ENCODE results near the gene TRMU. TPM values are rescaled to one million over a fixed set of nuclear protein-coding genes. Genes with fewer than 3 reads are reported as not detected.
"Not testable (repeated sequence)": the region's sequence is repeated elsewhere in the genome, so short reads cannot be mapped to it uniquely, and the experiment has no call there.

Gene TRMU
- total RNA-seq, 1 donor from 2014 or later, result 34.3 TPM

DNA sequence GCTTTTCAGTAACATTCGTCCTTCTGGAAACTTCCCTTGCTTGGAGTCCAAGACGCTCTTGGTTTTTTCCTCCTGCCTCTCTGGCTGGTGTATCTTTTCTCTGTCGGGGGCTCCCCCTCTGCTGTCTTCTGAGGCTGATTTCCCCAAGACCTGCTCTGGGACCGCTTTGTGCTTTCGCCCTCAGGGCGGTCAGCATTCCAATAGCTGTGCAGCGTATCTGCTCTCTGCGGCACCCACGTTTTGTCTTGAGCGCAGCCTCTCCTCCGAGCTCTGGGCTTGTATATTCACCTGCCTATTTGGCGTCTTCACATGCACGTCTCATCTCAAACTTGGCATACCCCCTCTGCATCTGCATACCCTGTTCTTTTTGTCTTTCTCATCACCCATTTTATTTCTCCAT lies 36.4 kb upstream of the TRMU start:
- no peak for DNase-seq (ENCODE audit: extremely low read depth, low read depth, low spot score)

DNA sequence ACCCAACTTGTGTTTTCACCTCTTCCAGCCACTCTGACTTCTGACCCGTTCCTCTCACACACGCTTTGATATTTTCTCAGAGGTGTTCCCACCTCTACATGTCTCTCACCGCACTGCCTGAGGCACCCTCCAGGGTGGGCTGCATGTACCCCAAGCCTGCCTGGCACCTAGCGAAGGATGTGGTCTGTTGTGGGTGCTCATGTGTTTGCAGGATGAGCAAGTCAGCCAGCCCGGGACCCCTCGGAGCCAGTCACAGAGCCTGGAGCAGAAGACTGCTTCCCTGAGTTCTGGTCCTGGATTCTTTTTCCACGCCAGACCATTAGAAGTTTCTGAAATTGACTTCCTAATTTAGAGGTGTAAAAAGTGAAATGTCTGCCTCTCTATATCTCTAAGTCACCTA lies 35.0 kb upstream of the TRMU start:
- DNase-seq (ENCODE audit: extremely low read depth, low read depth, low spot score), result no peak

DNA sequence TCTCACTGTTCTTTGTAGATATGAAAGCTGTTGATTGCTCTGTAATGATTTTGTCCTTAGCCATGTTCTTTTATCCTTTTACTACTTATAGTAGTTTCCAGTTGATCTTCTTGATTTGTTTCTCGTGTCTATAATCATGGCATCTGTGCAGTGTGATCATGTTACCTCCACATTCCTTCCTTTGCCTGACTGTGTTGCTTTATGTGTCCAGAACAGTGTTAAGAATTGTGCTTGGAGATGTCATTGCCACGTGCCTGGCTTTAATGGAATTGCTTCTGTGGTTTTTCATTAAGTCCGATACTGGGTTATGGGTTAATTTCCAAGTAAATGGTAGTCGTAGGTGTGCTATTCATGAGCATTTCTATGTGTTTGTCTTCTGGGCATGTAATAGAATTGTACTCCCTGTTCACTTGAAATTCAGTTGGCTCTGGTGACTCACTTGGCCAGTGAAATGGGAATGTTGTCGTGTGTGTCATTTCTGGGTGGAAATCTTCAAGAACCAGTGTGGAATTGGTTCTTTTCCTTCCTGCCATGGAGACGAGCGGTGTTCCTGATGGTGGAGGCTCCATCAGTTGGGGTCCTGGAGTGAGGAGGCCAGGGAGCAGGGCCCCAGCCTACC lies 32.1 kb upstream of the TRMU start:
- DNase-seq (ENCODE audit: extremely low read depth, low read depth, low spot score), result no peak

DNA sequence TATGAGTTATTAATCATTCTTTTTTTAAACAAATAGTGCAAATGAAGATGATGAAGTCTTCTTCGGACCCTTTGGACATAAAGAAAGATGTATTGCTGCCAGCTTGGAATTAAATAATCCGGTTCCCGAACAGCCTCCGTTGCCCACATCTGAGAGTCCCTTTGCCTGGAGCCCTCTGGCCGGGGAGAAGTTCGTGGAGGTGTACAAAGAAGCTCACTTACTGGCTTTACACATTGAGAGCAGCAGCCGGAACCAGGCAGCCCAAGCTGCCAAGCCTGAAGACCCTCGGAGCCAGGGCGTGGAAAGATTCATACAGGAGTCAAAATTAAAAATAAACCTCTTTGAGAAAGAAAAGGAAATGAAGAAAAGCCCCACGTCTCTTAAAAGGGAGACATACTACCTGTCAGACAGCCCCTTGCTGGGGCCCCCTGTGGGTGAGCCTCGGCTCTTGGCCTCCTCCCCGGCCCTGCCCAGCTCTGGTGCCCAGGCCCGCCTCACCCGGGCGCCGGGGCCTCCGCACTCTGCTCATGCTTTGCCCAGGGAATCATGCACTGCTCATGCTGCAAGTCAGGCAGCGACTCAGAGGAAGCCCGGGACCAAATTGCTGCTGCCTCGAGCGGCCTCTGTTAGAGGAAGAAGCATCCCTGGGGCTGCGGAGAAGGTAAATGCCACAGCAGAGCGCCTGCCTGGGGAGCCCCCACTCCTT lies 27.1 kb upstream of the TRMU start:
- no peak for DNase-seq (ENCODE audit: extremely low read depth, low read depth, low spot score)

DNA sequence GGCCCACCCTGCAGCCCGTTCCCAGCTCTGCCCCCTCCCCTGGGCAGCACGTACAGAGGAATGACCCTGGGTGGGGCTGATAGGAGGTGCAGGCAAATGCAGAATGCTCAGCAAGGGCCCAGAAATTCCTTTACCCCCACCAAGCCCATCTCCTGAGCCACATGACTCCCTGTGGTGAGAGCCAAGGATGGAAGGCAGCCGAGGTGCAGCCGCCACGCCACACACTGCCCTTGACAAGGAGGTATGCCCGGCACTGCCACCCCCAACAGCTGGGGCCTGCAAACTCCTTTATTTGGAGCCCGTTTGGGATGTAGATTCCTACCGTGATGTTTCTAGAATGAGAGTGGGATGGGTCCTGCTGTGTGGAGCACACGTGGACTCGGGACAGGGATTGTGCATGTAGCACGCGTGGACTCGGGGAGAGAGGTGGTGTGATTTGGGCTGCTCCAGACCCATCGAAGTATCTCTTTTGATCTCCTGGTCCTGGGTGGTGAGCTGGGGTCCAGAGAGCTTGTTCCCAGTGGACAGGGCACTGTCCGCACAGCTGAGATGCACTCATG lies 25.9 kb upstream of the TRMU start:
- no peak for DNase-seq (ENCODE audit: extremely low read depth, low read depth, low spot score)

DNA sequence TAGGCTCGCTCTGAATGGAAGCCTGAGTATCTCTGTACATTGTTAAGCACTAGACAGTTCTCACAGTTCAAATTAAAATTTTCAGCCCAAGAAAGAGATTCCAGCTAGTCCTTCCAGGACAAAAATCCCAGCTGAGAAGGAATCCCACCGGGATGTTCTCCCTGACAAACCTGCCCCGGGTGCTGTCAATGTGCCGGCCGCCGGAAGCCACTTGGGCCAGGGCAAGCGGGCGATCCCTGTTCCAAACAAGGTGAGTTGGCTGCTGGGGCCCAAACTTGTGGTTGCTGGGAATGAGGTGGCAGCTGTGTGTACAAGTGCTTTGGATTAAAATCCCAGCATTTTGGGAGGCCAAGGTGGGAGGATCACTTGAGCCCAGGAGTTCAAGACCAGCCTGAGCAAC lies 23.5 kb upstream of the TRMU start:
- DNase-seq (ENCODE audit: extremely low read depth, low read depth, low spot score), result no peak

DNA sequence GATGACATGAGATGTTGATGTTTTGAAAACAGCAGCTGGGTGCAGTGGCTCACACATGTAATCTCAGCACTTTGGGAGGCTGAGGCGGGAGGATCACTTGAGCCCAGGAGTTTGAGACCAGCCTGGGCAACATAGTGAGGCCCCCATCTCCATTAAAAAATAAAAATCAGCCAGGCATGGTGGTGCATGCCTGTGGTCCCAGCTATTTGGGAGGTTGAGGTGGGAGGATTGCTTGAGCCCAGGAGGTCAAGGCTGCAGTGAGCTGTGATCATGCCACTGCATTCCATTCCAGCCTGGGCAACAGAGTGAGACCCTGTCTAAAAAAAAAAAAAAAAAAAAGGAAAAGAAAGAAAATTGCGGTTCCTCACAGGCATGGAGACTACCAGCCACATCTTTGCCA lies 22.7 kb upstream of the TRMU start:
- not testable (repeated sequence) for DNase-seq (ENCODE audit: extremely low read depth, low read depth, low spot score)

DNA sequence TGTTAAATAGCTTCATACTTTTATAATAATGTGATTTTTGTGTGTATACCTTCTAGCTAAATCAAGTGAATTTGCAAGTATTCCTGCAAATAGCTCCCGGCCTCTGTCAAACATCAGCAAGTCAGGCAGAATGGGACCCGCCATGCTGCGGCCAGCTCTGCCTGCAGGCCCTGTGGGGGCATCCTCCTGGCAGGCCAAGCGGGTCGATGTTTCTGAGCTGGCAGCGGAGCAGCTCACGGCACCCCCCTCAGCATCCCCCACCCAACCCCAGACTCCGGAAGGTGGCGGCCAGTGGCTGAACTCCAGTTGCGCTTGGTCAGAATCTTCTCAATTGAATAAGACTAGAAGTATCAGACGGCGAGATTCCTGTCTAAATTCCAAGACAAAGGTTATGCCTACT lies 19.5 kb upstream of the TRMU start:
- DNase-seq (ENCODE audit: extremely low read depth, low read depth, low spot score), result no peak

DNA sequence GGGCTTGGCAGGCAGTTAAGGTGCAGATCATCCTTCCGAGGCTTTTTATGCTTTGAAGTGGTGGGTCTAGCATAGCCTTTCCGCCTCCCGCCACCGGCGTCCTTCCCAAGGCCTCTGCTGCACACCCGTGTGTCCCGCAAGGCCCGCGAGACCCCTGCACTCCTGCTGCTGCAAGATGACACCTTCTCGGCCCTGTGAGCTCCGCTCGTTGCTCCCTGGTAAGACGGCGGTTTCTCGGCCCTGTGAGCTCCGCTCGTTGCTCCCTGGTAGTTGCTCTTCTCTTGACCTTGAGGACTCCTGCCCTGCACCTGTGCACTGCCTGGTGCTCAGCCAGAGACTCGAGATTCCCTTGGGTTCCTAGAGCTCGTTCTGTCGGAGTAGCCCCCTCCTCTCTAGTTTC lies 17.9 kb upstream of the TRMU start:
- DNase-seq (ENCODE audit: extremely low read depth, low read depth, low spot score), result no peak

DNA sequence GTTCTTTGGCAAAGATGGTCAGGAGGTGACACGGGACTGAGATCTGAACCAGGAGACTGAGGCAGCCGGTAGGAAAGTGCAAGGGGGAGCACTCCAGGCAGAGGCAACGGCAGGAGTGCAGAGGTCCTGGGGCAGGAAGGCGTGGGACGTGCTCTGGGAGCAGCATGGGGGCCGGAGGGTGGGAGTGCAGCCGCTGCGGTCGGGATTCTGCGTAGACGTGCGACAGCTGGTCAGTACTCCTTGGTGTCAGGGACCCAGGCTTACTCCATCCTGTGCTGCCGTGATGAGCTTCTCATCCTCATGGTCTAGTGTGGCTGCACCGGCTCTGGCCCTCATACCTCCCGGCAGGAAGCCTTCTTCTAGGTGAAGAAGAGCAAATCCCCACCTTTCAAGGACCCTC lies 16.9 kb upstream of the TRMU start:
- no peak for DNase-seq (ENCODE audit: extremely low read depth, low read depth, low spot score)

DNA sequence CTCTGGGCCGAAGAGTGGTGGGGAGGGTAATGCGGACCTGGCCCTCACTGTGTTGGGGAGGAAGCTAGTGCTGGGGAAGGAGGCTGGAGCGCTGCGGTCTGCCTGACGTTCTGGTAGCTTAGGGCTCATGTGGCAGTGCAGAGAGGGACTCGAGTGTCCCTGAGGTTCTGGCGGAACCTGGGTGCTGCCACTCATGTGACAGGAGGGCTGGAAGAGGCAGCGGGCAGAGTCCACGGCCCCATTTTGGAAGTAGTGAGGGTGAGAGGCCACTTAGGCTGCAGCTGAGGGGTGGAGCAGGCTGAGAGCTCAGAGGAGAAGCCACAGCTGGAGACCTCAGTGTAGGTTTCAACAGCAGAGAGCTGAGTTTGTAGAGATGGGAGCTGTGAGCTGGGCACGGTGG lies 16.2 kb upstream of the TRMU start:
- DNase-seq (ENCODE audit: extremely low read depth, low read depth, low spot score), result no peak

DNA sequence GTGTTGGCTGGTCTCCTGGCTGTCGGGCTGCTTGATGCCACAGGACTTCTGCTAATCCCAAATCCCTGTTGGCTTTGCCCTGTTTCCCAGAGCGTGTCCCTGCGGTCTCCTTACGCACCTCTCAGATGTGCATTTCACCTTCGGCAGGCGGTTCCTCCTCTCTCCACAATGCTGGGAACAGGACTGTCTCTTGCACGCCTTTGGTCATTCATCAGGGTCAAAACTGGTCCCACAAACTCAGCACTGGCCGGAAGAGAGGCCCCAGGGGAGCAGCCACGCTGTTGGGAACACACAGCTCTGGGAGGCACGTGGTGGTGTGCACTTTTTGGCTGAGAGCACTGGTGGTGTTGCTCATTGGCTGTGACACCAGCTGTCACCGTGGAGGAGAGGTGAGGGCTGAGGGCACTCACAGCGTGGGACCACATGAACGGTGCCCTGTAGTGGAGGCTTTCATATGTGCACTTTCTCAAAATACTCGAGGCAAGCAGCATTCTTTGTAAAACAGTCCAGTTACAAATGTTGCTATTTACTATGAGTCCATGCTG lies 15.3 kb upstream of the TRMU start:
- no peak for DNase-seq (ENCODE audit: extremely low read depth, low read depth, low spot score)

DNA sequence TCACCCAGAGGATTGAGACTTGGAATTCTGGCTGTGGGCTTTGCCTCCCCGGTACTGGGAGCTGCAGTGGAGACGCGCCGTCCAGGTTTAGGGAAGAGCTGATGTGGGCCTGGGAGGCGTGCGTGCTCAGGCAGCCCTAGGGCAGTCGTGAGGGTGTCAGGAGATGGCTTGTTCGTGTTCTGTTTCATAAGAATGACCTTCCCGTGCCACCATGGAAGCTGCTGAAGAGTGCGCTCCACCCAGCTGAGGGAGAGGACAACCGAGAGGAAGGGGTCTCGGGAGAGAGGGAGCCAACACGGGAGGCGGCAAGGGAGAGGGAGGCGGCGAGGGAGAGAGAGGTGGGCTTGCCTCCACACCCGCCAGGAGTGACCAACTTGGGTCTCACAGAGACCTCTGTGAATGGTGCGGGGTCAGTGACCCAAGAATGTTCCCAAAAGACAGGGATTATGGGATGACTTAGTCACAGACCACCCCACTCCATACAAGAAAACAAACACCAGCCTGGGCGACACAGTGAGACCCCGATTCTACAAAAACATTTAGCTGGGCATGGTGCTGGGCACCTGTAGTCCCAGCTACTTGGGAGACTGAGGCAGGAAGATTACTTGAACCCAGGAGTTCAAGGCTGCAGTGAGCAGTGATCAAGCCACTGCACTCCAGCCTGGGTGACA lies 14.7 kb upstream of the TRMU start:
- no peak for DNase-seq (ENCODE audit: extremely low read depth, low read depth, low spot score)

DNA sequence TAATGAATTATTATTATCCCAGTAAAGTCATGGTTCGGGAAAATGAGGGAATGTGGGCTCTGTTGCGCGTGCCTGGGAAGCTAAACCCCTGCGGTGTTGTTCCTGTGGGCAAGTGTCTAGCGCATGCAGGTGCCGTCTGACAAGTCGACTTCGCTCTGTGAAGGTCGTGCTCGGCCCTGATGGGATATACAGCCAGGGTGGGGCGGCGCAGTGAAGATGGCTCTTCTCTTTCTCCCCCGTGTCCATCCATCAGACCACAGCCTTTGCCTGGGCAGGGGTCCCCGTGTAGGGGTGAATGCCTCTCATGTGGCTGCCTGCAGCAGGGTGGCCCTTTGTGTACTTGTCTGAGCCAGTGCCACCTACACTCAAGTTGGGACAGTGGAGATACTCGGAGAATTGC lies 12.8 kb upstream of the TRMU start:
- DNase-seq (ENCODE audit: extremely low read depth, low read depth, low spot score), result no peak

DNA sequence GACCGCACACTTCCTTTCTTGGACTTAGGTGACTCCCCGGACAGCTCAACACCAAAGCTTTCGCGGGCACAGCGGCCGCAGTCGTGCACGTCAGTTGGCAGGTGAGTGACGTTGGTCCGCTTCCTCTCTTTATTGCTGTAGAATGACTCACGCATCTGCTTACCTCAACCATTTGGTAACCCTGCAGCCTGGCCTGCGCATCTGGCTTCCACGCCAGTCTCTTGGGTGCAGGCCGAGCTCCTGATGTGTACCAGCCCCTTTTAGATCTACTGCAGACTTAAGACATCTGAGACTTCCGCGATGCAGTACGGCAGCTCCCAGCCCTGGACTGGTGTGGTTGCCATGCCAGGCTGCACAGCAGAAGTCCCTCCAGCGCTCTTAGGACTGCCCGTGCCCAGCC lies 12.4 kb upstream of the TRMU start:
- no peak for DNase-seq (ENCODE audit: extremely low read depth, low read depth, low spot score)

DNA sequence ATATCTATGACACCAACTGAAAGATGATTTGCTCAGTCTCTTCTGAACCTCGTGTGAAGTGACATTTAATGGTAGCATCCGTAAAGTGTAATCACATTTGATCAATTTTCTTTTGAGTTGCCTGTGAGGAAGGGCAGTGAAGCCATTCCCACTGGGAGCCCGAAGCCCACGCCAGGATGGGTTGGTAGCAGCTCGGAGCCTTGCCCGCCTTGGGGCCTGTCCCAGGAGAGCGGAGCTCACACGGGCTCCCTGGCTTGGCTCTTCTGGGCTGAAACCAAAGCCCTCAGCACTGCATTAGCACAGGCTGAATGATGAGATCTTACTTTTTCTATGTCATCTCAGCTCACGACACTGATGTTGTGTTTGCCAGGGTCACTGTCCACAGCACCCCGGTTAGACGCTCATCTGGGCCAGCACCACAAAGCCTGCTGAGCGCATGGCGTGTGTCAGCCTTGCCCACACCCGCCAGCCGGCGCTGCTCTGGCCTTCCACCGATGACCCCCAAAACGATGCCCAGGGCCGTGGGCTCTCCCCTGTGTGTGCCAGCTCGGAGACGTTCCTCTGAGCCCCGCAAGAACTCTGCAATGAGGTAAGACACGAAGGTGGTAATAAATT lies 9.3 kb upstream of the TRMU start:
- no peak for DNase-seq (ENCODE audit: extremely low read depth, low read depth, low spot score)

DNA sequence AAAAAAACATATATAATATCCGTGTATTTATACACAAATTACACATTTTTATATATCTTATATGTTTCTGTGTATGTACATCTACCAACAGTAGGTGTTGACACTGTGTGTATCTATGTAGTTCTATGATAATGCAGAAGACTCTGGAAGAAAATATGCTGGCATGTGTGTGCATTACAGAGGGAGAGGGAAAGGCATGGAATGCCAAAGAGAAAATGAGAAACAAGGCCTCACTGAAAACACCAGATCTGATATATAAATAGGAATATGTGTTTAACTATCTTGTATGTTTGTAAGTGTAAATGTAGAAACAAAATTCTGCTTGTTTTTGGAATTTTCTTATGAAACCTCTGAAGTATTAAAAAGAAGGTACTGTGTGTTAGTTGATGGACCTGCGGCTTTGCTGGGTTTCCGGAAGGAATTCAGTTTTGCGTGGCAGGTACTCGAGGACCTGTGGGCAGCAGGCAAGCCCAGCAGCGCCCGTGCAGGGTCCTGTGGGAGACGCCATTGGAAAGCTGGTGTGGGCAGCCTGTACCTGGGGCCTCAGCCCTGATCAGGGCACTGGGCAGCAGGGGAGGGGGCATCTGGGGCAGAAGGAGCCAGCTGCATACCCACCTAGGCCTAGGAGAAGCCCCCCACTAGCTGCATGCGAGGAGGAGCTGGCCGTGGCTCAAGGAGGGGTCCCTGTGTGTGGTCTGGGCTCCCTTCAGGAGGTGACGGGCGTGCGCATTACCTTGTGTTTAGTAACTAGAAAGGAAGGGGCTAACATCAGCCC lies 7.6 kb upstream of the TRMU start:
- no peak for DNase-seq (ENCODE audit: extremely low read depth, low read depth, low spot score)

DNA sequence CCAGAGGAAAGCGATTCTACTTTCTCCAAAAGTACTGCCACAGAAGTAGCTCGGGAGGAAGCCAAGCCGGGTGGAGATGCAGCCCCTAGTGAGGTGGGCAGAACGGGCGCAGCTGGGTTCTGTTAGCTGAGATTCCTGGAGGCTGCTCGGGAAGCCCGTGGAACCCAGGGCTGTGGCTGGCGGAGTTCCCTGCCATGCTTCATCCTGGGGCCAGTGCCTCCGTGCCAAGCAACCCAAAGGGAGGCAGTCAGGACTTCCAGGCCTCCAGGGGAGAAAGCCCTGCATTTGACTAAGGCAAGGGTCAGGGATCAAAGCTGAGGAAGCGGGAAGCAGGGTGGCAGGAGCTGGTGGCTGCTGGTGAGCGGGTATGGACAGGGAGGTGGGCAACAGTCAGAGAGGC lies 6.7 kb upstream of the TRMU start:
- DNase-seq (ENCODE audit: extremely low read depth, low read depth, low spot score), result no peak

DNA sequence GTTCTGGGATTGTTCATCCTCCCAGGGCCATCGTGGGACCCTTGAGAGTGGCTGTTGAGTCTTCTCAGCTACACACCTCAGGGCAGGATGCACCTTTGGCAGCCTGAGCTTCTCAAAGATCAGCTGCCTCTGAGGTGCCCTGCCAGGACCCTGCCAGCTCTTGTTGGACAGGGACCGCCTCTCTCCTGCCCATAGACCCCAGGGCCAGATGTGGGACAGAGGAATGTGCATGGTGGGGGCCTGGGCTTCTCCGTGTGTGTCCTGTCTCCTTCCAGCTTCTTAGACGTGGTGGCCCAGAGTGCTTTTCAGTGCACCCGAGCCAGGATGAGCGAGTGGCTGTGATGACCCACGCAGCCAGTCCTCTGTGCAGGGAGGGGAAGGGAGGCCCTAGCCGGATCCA lies 5.9 kb upstream of the TRMU start:
- DNase-seq (ENCODE audit: extremely low read depth, low read depth, low spot score), result no peak

DNA sequence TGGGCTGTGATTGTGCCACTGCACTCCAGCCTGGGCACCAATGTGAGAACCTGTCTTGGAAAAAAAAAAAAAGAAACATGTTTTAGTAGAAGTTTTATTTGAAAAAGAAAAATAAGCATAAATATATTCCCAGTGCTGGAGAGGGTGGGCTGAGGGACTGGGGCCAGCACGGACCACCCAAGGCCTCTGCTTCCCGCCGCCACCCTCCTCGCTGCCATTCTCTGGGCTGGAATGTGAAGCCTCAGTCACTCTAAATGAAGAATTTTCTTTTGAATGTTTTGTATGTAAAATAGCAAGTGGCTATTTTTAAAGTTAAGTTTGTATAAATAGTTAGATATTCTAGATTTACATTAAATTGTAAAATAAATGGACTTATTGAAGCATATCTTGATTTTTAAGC lies 5.1 kb upstream of the TRMU start:
- DNase-seq (ENCODE audit: extremely low read depth, low read depth, low spot score), result no peak

DNA sequence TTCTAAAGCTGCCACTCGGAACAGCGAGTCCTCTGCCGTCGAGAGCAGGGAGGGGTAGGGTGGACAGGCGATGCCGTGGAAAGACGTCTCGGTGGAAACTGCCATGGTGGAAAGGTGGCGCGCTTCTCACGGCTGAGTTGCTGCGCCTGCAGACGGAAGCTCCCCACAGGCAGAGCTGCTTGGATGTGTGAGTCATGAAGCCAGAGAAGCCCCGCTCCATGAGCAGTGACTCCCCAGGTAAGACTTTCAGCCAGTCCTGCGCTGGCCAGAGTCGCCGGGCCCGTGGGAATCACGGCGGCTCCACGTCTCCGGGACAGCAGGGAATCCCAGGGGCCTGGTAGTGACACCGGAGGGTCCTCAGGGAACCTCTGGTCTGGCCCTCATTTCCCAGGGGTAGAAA lies 4.0 kb upstream of the TRMU start:
- DNase-seq (ENCODE audit: extremely low read depth, low read depth, low spot score), result no peak
